HepG2 (cell line): ENCODE data around the gene FLOT2. TPM values are rescaled to one million over a fixed set of nuclear protein-coding genes. Genes with fewer than 3 reads are reported as not detected.
A peak's percentile ranks its signal among the peaks of the same experiment; 100 is the strongest.

Experiments
- AGO1 ChIP-seq: fragments of 200-400 bp; formaldehyde crosslinking; IDR thresholded peaks from 2 replicates; pipeline ENCODE4 v1.6.1; 2017; ENCODE audit warnings: mild to moderate bottlenecking, low read depth, low read length, moderate library complexity; ENCODE audit not compliant: poor library complexity, severe bottlenecking
- CENPX ChIP-seq: sonication (generic); formaldehyde crosslinking; IDR thresholded peaks from 2 replicates; pipeline ENCODE4 v1.9.0; 2021; ENCODE audit warnings: mild to moderate bottlenecking, missing genetic modification reagents, moderate library complexity
- FOXO1 ChIP-seq: sonication (generic); formaldehyde crosslinking; IDR thresholded peaks from 2 replicates; pipeline ENCODE4 v1.4.0; 2020; ENCODE audit warnings: missing genetic modification reagents
- GLI4 ChIP-seq: sonication (generic); formaldehyde crosslinking; IDR thresholded peaks from 2 replicates; pipeline ENCODE4 v1.5.1; 2020; ENCODE audit warnings: missing genetic modification reagents, mild to moderate bottlenecking, moderate library complexity, borderline replicate concordance
- GRHL1 ChIP-seq: sonication (generic); formaldehyde crosslinking; conservative IDR thresholded peaks from 2 replicates; pipeline ENCODE4 v1.8.0; 2022; ENCODE audit warnings: missing genetic modification reagents
- KLF15 ChIP-seq: sonication (generic); formaldehyde crosslinking; IDR thresholded peaks from 2 replicates; pipeline ENCODE4 v1.8.1; 2023; ENCODE audit warnings: borderline replicate concordance, mild to moderate bottlenecking, inconsistent platforms, missing genetic modification reagents, mixed read lengths
- NCOA5 ChIP-seq: sonication (generic); formaldehyde crosslinking; IDR thresholded peaks from 2 replicates; pipeline ENCODE4 v1.4.0; 2020; ENCODE audit warnings: missing genetic modification reagents
- NCOR1 ChIP-seq: fragments of 200-600 bp; sonication (generic); IDR thresholded peaks from 2 replicates; pipeline ENCODE4 v1.7.0; 2017; ENCODE audit warnings: antibody characterized with exemption, low read length, borderline replicate concordance
- NFKB2 ChIP-seq: sonication (generic); formaldehyde crosslinking; IDR thresholded peaks from 2 replicates; pipeline ENCODE4 v1.4.0; 2020; ENCODE audit warnings: missing genetic modification reagents, borderline replicate concordance
- PHB2 ChIP-seq: fragments of 450-650 bp; IDR thresholded peaks from 2 replicates; pipeline ENCODE4 v1.6.1; 2018; ENCODE audit not compliant: partially characterized antibody
- PTBP1 ChIP-seq: fragments of 200-400 bp; formaldehyde crosslinking; IDR thresholded peaks from 2 replicates; pipeline ENCODE4 v1.6.1; 2018; ENCODE audit warnings: low read length, low read depth; ENCODE audit not compliant: poor library complexity, severe bottlenecking
- RBFOX2 ChIP-seq: fragments of 200-400 bp; formaldehyde crosslinking; IDR thresholded peaks from 2 replicates; pipeline ENCODE4 v1.6.1; 2017; ENCODE audit warnings: low read depth, mild to moderate bottlenecking, low read length
- SIN3B ChIP-seq: fragments of 150-350 bp; IDR thresholded peaks from 2 replicates; pipeline ENCODE4 v1.6.1; 2014; ENCODE audit warnings: low read length
- SP2 ChIP-seq: sonication (generic); formaldehyde crosslinking; IDR thresholded peaks from 2 replicates; pipeline ENCODE4 v1.5.1; 2020; ENCODE audit warnings: mild to moderate bottlenecking, missing genetic modification reagents
- YY1 ChIP-seq: IDR thresholded peaks from 2 replicates; pipeline ENCODE4 v1.6.1; 2011; ENCODE audit warnings: low read length, low read depth, moderate library complexity, mild to moderate bottlenecking; ENCODE audit not compliant: insufficient read depth, insufficient replicate concordance
- ZBTB4 ChIP-seq: sonication (generic); formaldehyde crosslinking; IDR thresholded peaks from 2 replicates; pipeline ENCODE4 v1.4.0; 2020; ENCODE audit warnings: missing genetic modification reagents, mild to moderate bottlenecking, borderline replicate concordance
- ZBTB7A ChIP-seq: sonication (generic); formaldehyde crosslinking; IDR thresholded peaks from 2 replicates; pipeline ENCODE4 v1.8.0; 2022; ENCODE audit warnings: mild to moderate bottlenecking, missing genetic modification reagents
- ZKSCAN1 ChIP-seq: fragments of 150-350 bp; IDR thresholded peaks from 2 replicates; pipeline ENCODE4 v1.6.1; 2014; ENCODE audit warnings: low read length
- ZNF33A ChIP-seq: sonication (generic); formaldehyde crosslinking; IDR thresholded peaks from 2 replicates; pipeline ENCODE4 v1.5.1; 2020; ENCODE audit warnings: missing genetic modification reagents, mild to moderate bottlenecking, moderate library complexity, borderline replicate concordance
- ZNF343 ChIP-seq: sonication (generic); formaldehyde crosslinking; IDR thresholded peaks from 2 replicates; pipeline ENCODE4 v1.4.0; 2020; ENCODE audit warnings: mild to moderate bottlenecking, missing genetic modification reagents
- ZNF549 ChIP-seq: sonication (generic); formaldehyde crosslinking; IDR thresholded peaks from 2 replicates; pipeline ENCODE4 v1.5.0; 2020; ENCODE audit warnings: missing genetic modification reagents
- ZNF792 ChIP-seq: IDR thresholded peaks from 2 replicates; pipeline ENCODE4 v1.6.1; 2016
- ZNF883 ChIP-seq: sonication (generic); formaldehyde crosslinking; IDR thresholded peaks from 2 replicates; pipeline ENCODE4 v1.5.1; 2020; ENCODE audit warnings: mild to moderate bottlenecking, missing genetic modification reagents; ENCODE audit errors: not compliant biosample characterization
- polyA plus RNA-seq, 8 experiments: library from polyadenylated mRNA; depleted of rRNA in 3 of 8; stranded (reverse) in 7 of 8; unstranded in 1 of 8; fragments of >200 nt; fragmentation: Illumina TruSeq in 4 of 8; extraction: Trizol in 4 of 8; gene quantifications; 2 replicates each; pipeline versions ENCODE4 v1.2.1 to v1.2.3, GENCODE V29; 2011 to 2016; ENCODE audit warnings: low read depth in 4 of 8, missing spikeins in 1 of 8, mixed read lengths in 1 of 8; ENCODE audit not compliant: insufficient read depth in 1 of 8
- total RNA-seq, 5 experiments: library from RNA; depleted of rRNA; stranded (reverse); fragments of >200 nt; fragmentation: Illumina TruSeq; extraction: Trizol; gene quantifications; 2 replicates each; pipeline ENCODE4 v1.2.3, GENCODE V29; 2016; ENCODE audit warnings: low read depth in 1 of 5
- TF ChIP-seq, protein P1 (sequence below): fragments of 450-650 bp; IDR thresholded peaks from 2 replicates; pipeline ENCODE4 v1.6.1; 2016

The FLOT2 gene
- total and polyA plus RNA-seq, 2 of the 13 experiments (the other 11 are each of a cell fraction or from before 2014, with no cell fraction given): 54.3 to 54.5 TPM

DNA sequence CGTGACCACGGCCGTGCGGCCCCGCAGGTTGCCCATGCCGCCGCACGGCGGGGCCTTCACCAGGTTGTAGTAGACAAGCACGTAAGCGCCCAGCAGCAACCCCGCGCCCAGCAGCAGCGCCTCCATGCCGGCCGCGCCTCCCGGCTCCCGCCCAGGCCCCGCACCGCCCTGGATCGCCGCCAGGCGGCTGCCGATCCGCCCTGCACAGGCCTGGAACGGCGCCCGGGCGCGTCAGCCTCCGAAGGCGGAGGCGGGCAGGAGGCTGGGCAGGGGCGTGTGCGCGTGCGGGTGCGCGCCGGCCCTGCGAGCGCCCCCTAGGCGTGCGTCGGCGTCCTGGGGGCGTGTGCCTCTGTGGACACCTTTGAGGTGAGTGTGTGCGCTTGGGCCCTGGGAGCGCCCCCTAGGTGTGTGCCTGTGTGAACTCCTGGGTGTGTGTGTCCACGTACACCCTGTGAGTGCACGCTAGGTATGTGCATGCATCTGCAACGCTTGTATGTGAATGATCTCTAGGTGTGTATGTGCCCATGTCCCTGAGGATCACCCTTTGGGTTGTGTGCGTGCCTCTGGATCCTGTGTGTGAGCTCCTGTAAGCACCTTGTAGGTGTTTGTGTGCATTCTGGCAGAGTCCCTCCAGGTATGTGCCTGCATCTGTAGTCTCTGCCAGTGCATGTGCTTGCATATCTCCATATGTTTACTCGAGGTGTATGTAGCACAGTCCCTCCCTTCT, 5.4 kb upstream of the FLOT2 start, which contains the start of gene DHRS13 (continued):
- peak; percentile 86 for TF ChIP-seq YY1
- no peak for TF ChIP-seq NCOA5
- peak; percentile 63; the same call in 1 of the 2 replicates for TF ChIP-seq NFKB2 (CRISPR knock-in tag)
- TF ChIP-seq ZKSCAN1: peak; percentile 78
- TF ChIP-seq ZNF883 (CRISPR knock-in tag): peak; percentile 24
- TF ChIP-seq SIN3B: peak; percentile 45; the same call in 1 of the 2 replicates
- TF ChIP-seq ZNF792 (CRISPR knock-in tag): 0 out of 2 replicates have a peak, but pooled peaks have one; percentile 54
- peak; percentile 60; the same call in 1 of the 2 replicates for TF ChIP-seq FOXO1 (CRISPR knock-in tag)
- no peak for TF ChIP-seq SP2 (CRISPR knock-in tag)
- TF ChIP-seq NCOR1: no peak; the same call in 1 of the 2 replicates
- no peak for TF ChIP-seq CENPX (CRISPR knock-in tag)
- no peak for TF ChIP-seq PHB2
- TF ChIP-seq GRHL1 (CRISPR knock-in tag): no peak
- TF ChIP-seq ZNF33A (CRISPR knock-in tag): no peak
- no peak for TF ChIP-seq PTBP1
- TF ChIP-seq AGO1: no peak
- no peak for TF ChIP-seq KLF15 (CRISPR knock-in tag)
- peak; percentile 82 for TF ChIP-seq RBFOX2
- peak; percentile 25; the same call in 1 of the 2 replicates for TF ChIP-seq ZNF343 (CRISPR knock-in tag)
- 0 out of 2 replicates have a peak, but pooled peaks have one; percentile 22 for TF ChIP-seq ZBTB4 (CRISPR knock-in tag)
- TF ChIP-seq ZNF549: no peak
- peak; percentile 84; the same call in 1 of the 2 replicates for TF ChIP-seq ZBTB7A (CRISPR knock-in tag)
- no peak for TF ChIP-seq GLI4 (CRISPR knock-in tag)
- TF ChIP-seq, protein P1, sequence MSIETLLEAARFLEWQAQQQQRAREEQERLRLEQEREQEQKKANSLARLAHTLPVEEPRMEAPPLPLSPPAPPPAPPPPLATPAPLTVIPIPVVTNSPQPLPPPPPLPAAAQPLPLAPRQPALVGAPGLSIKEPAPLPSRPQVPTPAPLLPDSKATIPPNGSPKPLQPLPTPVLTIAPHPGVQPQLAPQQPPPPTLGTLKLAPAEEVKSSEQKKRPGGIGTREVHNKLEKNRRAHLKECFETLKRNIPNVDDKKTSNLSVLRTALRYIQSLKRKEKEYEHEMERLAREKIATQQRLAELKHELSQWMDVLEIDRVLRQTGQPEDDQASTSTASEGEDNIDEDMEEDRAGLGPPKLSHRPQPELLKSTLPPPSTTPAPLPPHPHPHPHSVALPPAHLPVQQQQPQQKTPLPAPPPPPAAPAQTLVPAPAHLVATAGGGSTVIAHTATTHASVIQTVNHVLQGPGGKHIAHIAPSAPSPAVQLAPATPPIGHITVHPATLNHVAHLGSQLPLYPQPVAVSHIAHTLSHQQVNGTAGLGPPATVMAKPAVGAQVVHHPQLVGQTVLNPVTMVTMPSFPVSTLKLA: peak; percentile 48; the same call in 1 of the 2 replicates
